ENCODE data around the gene HTR6. TPM values are rescaled to one million over a fixed set of nuclear protein-coding genes. Genes with fewer than 3 reads are reported as not detected.

HTR6 gene
- total RNA-seq, 1 experiment from 2014 or later: 0.10 TPM

DNA sequence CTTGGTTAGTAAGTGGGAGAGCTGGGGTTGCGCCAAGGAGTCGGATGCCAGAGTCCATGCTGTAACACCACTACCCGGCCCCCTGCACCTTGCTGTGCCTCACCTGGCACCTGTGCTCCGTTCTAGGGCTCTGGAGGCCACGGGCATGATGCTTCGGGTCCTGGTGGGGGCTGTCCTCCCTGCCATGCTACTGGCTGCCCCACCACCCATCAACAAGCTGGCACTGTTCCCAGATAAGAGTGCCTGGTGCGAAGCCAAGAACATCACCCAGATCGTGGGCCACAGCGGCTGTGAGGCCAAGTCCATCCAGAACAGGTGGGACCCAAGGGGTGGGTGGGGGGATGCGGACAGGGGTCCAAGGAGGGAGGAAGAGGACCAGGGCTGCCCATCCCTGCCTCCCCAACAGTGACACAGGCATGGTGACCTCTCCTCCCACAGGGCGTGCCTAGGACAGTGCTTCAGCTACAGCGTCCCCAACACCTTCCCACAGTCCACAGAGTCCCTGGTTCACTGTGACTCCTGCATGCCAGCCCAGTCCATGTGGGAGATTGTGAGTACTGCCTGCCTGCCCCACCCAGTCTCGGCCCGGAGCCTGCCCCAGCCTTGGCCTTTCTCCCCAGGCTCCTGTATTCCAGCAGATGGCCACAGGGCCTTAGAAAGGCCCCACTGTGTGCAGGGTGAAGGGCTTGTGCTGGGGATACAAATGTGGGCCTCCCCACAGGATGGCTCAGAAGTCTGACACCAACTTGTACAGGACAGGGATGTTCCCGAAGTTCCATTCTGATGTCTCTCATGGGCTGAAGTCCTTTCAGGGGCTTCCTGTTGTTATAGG is 9.6 kb upstream of the HTR6 start:
- DNase-seq (ENCODE audit: low read depth, low spot score): no peak
- Histone ChIP-seq H3K27ac (ENCODE audit: low read length) (no peak overlapping the region), H3K27me3 (ENCODE audit: control insufficient read depth, insufficient read depth, low read length) (no peaks in the 10 kb centered on the region), H3K4me1 (ENCODE audit: control insufficient read depth, insufficient read depth, low read length) (peaks cover 34% of the 10 kb centered on the region), H3K36me3 (ENCODE audit: control insufficient read depth, insufficient read depth, low read length) (no peaks in the 10 kb centered on the region), H3K4me3 (ENCODE audit: low read depth in 2 of 2, low read length in 2 of 2) (no peak overlapping the region), H3K9me3 (ENCODE audit: control insufficient read depth, insufficient read depth, low read depth, low read length) (no peaks in the 10 kb centered on the region)
- POLR2A ChIA-PET: no interaction called here
- in situ Hi-C loops (cut with HindIII; ENCODE audit: low pct_unique_long_range_greater_than_20kb, low sequenced_read_pairs): no loop called here
- CTCF ChIA-PET: no interaction called here
- no peak for ATAC-seq
- no TSS peak for BruUV-seq (replicated peaks)
- intact Hi-C loops (cut with micrococcal nuclease; ENCODE audit: unreplicated experiment): loop anchor here (5.0 kb wide), 3 partner anchors 173 to 313 kb away; no protein-coding TSS in a partner anchor
- TF ChIP-seq POLR2AphosphoS5 (IDR thresholded peaks at IDR 0.05; ENCODE audit: low read depth, low read length): no peak
- no peak for TF ChIP-seq REST (IDR thresholded peaks at IDR 0.05; ENCODE audit: insufficient read depth in 1 of 2, low read depth in 2 of 2, low read length in 1 of 2)
- no peak for TF ChIP-seq TCF7L2 (IDR thresholded peaks at IDR 0.05; ENCODE audit: low read depth, low read length)
- no peak for TF ChIP-seq SIN3A (IDR thresholded peaks at IDR 0.05; ENCODE audit: borderline replicate concordance, insufficient read depth, low read depth, low read length)
- TF ChIP-seq, protein P1, sequence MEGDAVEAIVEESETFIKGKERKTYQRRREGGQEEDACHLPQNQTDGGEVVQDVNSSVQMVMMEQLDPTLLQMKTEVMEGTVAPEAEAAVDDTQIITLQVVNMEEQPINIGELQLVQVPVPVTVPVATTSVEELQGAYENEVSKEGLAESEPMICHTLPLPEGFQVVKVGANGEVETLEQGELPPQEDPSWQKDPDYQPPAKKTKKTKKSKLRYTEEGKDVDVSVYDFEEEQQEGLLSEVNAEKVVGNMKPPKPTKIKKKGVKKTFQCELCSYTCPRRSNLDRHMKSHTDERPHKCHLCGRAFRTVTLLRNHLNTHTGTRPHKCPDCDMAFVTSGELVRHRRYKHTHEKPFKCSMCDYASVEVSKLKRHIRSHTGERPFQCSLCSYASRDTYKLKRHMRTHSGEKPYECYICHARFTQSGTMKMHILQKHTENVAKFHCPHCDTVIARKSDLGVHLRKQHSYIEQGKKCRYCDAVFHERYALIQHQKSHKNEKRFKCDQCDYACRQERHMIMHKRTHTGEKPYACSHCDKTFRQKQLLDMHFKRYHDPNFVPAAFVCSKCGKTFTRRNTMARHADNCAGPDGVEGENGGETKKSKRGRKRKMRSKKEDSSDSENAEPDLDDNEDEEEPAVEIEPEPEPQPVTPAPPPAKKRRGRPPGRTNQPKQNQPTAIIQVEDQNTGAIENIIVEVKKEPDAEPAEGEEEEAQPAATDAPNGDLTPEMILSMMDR (IDR thresholded peaks at IDR 0.05): no peak

DNA sequence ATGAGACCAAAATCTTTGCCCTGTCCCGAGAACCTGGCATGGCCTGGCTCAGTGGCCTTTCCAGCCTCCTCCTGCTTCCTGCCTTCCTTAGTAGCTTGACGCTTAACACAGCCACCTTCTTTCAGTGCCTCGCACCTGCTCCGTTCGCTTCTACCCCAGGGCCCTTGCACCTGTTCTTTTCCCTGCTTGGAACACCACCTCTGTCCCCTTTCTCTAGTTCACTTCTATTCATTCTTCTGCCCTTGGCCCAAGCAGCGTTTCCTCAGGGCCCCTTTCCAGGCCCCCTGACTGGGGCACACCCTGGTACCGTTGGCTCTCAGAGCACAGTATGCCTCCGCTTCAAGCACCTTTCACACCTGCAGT is 9.0 kb upstream of the HTR6 start:
- H3K9me3 ChIP-seq (ENCODE audit: control insufficient read depth, insufficient read depth, low read depth, low read length): no peaks in the 10 kb centered on the region
- in situ Hi-C loops (cut with HindIII; ENCODE audit: low pct_unique_long_range_greater_than_20kb, low sequenced_read_pairs) (no loop called here), intact Hi-C loops (cut with micrococcal nuclease; ENCODE audit: unreplicated experiment) (no loop called here)
- ChIA-PET CTCF (interaction anchor here (1.1 kb wide), 1 partner anchor 48 kb away, joined by 5 read pairs; no protein-coding TSS in a partner anchor), POLR2A (no interaction called here)
- ATAC-seq: no peak
- TF ChIP-seq POLR2AphosphoS5 (IDR thresholded peaks at IDR 0.05; ENCODE audit: low read depth, low read length) (no peak), REST (IDR thresholded peaks at IDR 0.05; ENCODE audit: insufficient read depth in 1 of 2, low read depth in 2 of 2, low read length in 1 of 2) (no peak), TCF7L2 (IDR thresholded peaks at IDR 0.05; ENCODE audit: low read depth, low read length) (no peak), SIN3A (IDR thresholded peaks at IDR 0.05; ENCODE audit: borderline replicate concordance, insufficient read depth, low read depth, low read length) (no peak)
- TF ChIP-seq, protein P1 (IDR thresholded peaks at IDR 0.05): no peak
- peaks cover 32% of the 10 kb centered on the region for H3K4me1 ChIP-seq (ENCODE audit: control insufficient read depth, insufficient read depth, low read length)
- no peak overlapping the region for H3K4me3 ChIP-seq (ENCODE audit: low read depth in 2 of 2, low read length in 2 of 2)
- 0 out of 2 replicates have a peak, but pooled peaks cover 3% of the 10 kb centered on the region for H3K27me3 ChIP-seq (ENCODE audit: control insufficient read depth, insufficient read depth, low read length)
- BruUV-seq (replicated peaks): no TSS peak
- no peaks in the 10 kb centered on the region for H3K36me3 ChIP-seq (ENCODE audit: control insufficient read depth, insufficient read depth, low read length)
- no peak overlapping the region for H3K27ac ChIP-seq (ENCODE audit: low read length)
- DNase-seq (ENCODE audit: low read depth, low spot score): no peak

All from Panc1 (cell line).